Esophagus squamous epithelium (tissue), 4 donors: ENCODE data around the gene DTNB.

Experiments used
- CTCF ChIP-seq, 6 experiments: fragments of 450-650 bp in 4 of 6; fragments of 200-600 bp in 2 of 6; sonication (generic) in 2 of 6; IDR thresholded peaks; one replicate each; pipeline ENCODE4 v1.5.1; 2016 to 2019; ENCODE audit warnings: antibody characterized with exemption in 6 of 6, mild to moderate bottlenecking in 4 of 6, moderate library complexity in 4 of 6
- POLR2A ChIP-seq, 4 donors: fragments of 450-650 bp; IDR thresholded peaks; one replicate each; pipeline ENCODE4 v1.6.1; 2017; ENCODE audit warnings: antibody characterized with exemption in 4 of 4, mild to moderate bottlenecking in 4 of 4, moderate library complexity in 3 of 4

GRCh38 chr2:25482341-25482740 is 191.0 kb downstream of the DTNB start:
- no peak for TF ChIP-seq CTCF (IDR thresholded peaks at IDR 0.05)
- no peak for TF ChIP-seq POLR2A (IDR thresholded peaks at IDR 0.05)
